NCI-H345 treated with DMSO at 0.1 percent for 48 hours (cell line): ENCODE measurements around the gene RABL2A.
"Not testable (repeated sequence)": the region's sequence is repeated elsewhere in the genome, so short reads cannot be mapped to it uniquely, and the experiment has no call there.

Experiments
- DNase-seq: peaks from one replicate; lab custom pipeline; 2025; ENCODE audit not compliant: unreplicated experiment; lab: John Stamatoyannopoulos, UW

RABL2A gene

GRCh38 chr2:113626616-113627330 lies at the start of gene RABL2A:
Gene RABL2A (plus strand): TSS chr2:113627266. CDS start chr2:113628607, 1,341 bp downstream.
- not testable (repeated sequence) for DNase-seq

DNA sequence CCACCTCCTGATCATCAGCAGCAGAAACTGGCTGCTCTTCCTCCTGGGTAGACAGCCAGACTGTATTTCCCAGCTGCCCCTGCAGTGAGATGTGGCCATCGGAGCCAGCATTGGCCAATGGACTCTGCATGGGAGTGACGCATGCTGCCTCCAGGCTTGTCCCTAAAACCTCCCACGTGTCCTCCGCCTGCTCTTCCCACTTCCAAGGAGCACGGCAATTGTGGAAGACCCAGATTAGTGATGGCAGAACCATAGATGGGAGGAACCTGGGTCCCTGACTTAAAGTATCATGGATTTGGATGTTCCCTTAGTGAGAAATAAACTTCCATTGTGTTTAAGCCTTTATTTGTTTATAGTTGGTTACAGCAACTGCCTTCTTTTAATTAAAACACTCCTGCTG lies 48.6 kb upstream of the RABL2A start:
- not testable (repeated sequence) for DNase-seq

DNA sequence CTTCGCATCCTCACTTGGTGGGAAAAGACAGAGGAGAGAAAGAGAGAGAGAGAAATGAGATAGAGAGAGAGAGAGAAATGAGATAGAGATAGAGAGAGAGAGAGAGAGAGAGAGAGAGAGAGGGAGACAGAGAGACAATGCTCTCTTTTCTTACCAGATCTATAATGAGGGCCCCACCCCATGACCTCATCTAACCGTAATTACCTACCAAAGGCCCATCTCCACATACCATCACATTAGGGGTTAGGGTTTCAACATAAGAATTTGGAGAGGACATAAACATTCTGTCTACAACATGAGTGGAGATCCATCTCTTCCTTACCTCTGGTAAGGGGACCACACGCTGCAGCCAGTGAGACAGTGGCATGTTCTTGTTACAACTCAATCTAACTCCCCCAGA lies 44.6 kb upstream of the RABL2A start:
- not testable (repeated sequence) for DNase-seq

DNA sequence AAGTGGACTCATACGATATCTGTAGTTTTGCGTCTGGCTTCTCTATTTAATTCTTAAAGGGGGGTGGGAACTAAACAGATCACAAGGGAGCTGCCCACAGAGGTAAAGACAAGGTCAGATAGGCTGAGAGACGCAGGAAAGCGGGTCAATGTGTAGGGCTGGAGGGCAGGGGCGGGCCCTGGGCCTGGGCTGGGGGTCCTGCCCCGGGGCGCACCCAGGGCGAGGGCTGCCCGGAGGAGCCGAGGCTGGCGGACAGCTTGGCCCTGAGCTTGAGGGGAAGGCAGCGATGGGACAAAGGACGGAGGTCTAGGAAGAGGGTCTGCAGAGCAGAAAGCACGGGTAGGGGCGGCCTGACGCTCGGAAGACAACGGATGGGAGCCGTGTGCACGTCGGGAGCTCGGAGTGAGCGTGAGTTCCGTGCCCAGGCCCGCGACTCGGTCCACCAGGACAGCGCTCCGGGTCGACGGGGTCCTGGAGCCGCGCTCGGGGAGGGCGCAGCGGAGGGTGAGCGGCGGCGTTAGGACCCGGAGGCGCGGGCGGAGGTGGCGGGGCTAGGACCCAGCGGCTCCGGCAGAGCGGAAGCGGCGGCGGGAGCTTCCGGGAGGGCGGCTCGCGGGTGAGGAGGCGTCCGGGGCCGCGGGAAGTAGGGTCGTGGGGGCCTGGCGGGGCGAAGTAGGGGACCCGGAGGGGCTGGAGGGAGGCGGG lies 43.4 kb upstream of the RABL2A start:
- not testable (repeated sequence) for DNase-seq

DNA sequence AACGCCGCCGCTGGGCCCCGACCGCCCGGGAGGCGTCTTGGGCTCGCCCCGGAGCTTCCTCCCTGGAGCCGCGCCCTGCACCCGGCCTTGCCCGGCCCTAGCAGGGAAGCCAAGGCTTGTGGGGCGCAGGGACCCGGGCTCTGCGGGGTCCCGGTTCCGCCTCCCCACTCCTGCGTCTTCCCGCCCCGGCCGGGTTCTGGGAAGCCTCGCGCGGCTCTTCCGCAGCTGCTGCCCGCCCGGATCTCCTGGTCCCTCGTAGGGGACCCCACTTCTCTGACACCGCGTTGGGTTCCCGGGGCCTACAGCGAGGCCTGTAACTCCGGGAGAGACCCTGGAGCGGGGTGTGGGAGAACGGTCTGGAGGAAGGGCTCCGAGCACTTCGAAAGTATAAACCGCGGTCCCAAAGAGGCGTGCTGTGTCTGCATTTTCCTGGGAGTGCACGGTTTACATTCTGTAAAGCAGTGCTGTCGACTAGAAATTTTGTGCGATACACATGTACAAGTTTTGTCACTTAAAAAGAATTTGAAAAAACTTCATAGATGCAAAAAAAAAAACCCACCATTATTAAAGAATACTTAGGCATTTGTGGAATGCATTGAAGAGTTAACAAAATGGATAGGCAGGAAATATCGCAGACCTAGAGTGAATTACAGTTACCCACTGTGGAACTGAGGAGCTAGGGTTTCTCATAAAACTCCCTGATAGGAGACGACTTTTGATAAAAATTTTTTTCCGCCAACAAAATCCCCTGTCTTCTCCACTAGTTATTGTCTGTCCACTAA lies 42.6 kb upstream of the RABL2A start:
- DNase-seq = not testable (repeated sequence)

DNA sequence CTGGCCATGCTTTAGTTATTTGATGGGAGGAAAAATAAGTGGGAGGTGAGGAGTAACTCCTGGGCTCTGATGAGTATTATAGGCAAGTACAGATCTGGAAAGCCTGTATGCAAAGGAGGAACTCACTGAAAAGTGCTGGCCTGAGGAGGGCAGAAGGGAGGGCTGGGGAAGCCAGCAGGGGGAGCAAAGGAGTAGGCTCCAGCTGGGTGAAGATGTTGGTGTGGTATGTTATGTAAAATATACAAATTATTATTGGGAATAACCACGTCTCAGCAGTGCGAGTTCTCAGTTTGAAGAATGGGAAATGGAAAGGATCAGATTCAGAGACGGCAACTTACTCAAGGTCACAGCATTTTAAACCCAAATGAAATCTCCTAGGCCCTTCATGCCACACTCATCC lies 39.9 kb upstream of the RABL2A start:
- DNase-seq = not testable (repeated sequence)

- DNase-seq = not testable (repeated sequence)
These were observed 37.5 kb upstream of the RABL2A start for GRCh38 chr2:113589591-113589990.

DNA sequence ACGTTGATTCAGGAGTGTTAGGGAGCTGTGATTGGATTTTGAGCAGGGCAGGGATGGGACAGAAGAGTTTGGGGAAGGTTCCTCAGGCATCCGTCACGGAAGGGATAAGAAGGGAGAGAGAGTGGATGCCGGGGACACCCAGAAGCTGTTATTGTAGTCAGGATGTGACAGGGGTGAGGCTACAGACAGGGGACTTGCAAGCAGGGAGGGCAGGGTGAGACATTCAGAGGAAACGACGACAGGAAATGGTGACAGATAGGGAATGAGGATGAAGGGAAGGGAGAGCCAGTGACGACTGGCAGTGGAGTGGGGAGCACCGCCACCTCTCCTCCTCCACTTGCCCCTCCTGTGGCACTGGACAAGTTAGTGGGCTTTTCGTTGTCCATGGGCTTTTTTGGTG lies 35.1 kb upstream of the RABL2A start:
- DNase-seq = not testable (repeated sequence)

DNA sequence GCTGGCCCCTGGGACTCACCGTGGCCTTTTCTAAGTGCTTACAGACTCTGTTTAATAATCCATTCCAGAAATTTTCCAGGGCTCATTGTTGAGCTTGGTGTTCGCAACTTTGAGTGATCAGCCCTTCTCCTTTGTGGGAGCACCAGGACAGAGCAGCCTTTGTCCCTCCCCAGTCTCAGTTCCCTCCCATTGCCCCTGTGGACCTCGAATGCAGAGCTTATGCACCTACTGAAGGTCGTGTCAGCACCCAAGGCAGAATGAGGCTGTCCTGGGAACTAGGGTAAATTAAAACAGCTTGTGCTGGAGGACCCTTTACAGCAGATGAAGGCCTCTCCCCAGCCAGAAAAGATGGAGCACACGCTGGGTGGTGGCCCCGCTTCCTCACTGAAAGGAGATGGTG lies 33.8 kb upstream of the RABL2A start:
- not testable (repeated sequence) for DNase-seq

- not testable (repeated sequence) for DNase-seq
These were observed 31.3 kb upstream of the RABL2A start for GRCh38 chr2:113595725-113596124.

DNA sequence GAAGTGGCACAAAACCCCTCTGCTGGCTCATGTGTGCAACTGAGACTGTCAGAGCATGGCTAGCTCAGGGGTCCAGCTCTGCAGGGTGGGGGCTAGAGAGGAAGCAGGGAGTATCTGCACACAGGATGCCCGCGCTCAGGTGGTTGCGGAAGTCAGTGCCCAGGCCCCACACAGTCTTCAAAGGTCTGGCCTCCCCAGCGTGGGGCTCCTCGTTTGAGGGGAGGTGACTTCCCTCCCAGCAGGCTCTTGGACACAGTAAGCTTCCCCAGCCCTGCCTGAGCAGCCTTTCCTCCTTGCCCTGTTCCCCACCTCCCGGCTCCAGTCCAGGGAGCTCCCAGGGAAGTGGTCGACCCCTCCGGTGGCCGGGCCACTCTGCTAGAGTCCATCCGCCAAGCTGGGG lies 29.9 kb upstream of the RABL2A start:
- not testable (repeated sequence) for DNase-seq

DNA sequence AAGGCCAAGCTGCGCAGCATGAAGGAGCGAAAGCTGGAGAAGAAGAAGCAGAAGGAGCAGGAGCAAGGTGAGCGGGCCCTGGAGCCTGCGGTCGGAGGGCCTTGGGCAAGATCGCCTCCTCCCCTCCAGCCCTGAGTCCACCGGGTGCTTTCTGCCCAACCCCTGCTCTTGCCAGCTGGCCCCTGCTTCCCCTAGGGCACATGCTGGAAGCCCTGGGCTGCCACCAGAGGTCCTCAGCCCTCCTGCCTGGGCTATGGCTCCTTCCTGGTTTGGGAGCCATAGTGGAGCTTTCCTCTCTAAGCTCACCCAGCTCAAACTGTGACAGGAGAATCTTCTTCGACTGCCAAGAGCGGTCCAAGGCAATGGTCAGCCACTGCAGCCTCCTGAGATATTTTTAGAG lies 29.5 kb upstream of the RABL2A start:
- not testable (repeated sequence) for DNase-seq

GRCh38 chr2:113598180-113598579 lies 28.9 kb upstream of the RABL2A start:
- not testable (repeated sequence) for DNase-seq

- DNase-seq = not testable (repeated sequence)
These were observed 28.3 kb upstream of the RABL2A start for GRCh38 chr2:113598738-113599137.

DNA sequence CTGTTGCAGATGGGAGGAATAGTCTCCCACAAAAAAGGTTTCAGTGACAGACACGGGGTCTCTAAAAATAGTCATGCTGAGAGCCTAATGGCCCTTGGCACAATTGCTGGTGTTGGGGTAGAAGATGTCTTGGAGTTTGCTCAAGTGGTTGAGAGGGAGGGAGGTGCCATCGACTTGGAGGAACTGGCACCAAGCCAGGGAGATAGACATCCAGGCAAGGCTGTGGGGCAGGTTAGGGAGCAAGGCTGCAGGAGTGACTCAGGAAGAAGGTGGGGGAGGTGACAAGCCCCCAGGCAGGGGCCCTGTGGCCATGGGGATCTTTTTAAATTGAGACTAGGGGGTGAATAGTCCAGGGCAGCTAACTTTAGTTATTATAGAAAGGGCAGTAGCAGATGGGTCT lies 27.9 kb upstream of the RABL2A start:
- DNase-seq = not testable (repeated sequence)

DNA sequence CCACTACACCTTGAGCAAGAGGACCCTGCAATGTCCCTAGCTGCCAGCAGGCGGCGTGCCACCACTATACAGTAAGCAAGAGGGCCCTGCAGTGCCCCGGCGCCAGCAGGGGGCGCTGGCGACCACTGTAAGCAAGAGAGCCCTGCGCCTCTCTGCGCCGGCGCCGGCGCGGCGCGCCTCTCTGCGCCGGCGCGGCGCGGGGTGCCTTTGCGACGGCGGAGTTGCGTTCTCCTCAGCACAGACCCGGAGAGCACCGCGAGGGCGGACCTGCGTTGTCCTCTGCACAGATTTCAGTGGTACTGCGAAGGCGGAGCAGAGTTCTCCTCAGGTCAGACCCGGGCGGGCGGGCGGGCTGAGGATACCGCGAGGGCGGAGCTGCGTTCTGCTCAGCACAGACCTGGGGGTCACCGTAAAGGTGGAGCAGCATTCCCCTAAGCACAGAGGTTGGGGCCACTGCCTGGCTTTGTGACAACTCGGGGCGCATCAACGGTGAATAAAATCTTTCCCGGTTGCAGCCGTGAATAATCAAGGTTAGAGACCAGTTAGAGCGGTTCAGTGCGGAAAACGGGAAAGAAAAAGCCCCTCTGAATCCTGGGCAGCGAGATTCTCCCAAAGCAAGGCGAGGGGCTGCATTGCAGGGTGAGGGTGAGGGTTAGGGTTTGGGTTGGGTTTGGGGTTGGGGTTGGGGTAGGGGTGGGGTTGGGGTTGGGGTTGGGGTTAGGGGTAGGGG lies 24.9 kb upstream of the RABL2A start:
- DNase-seq = not testable (repeated sequence)

- DNase-seq = no peak
These were observed 24.1 kb upstream of the RABL2A start for GRCh38 chr2:113602869-113603466.

DNA sequence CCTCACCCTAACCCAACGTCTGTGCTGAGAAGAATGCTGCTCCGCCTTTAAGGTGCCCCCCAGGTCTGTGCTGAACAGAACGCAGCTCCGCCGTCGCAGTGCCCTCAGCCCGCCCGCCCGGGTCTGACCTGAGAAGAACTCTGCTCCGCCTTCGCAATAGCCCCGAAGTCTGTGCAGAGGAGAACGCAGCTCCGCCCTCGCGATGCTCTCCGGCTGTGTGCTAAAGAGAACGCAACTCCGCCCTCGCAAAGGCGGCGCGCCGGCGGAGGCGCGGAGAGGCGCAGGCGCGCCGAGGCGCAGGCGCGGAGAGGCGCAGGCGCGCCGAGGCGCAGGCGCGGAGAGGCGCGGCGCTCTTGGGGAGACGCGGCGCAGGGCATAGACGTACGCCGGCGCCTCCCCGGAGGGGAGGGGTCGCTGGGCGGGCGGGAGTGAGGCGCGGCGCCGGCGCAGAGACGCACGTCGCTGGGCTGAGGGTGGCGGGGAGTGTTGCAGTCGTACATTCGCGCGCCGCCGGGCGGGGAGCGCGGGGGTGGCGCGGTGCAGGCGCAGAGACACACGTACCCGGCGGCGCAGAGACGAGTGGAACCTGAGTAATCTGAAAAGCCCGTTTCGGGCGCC lies 23.5 kb upstream of the RABL2A start:
- DNase-seq = not testable (repeated sequence)

DNA sequence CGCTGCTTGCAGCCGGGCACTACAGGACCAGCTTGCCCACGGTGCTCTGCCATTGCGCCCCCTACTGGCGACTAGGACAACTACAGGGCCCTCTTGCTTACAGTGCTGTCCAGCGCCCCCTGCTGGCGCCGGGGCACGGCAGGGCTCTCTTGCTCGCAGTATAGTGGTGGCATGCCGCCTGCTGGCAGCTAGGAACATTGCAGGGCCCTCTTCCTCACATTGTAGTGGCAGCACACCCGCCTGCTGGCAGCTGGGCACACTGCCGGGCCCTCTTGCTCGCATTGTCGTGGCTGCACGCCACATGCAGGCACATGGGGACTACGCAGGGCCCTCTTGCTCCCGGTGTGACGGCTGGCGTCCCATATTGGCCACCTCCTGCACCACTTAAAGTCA lies 23.0 kb upstream of the RABL2A start:
- DNase-seq = not testable (repeated sequence)

GRCh38 chr2:113604661-113605060 lies 22.4 kb upstream of the RABL2A start:
- DNase-seq = not testable (repeated sequence)
